GM21786 (cell line): Measurements from ENCODE around the gene DDC.
"Not testable (repeated sequence)": the region's sequence is repeated elsewhere in the genome, so short reads cannot be mapped to it uniquely, and the experiment has no call there.

Experiments
- ATAC-seq: cut with Tn5 transposase; IDR thresholded peaks from one replicate; pipeline ENCODE4 v1.9.1; 2021; ENCODE audit not compliant: unreplicated experiment

The DDC gene

GRCh38 chr7:50461695-50462094 lies 103.5 kb downstream of the DDC start:
- ATAC-seq = no peak

- not testable (repeated sequence) for ATAC-seq
Observed at GRCh38 chr7:50459183-50459582, 106.0 kb downstream of the DDC start.

GRCh38 chr7:50458651-50459050 lies 106.6 kb downstream of the DDC start:
- not testable (repeated sequence) for ATAC-seq

- no peak for ATAC-seq
Observed at GRCh38 chr7:50456371-50457123, 108.7 kb downstream of the DDC start.

- ATAC-seq = no peak
Observed at GRCh38 chr7:50455658-50456057, 109.5 kb downstream of the DDC start.

GRCh38 chr7:50454968-50455367 lies 110.2 kb downstream of the DDC start:
- ATAC-seq = no peak

- ATAC-seq = peak; percentile 5
Observed at GRCh38 chr7:50450590-50451032, 114.6 kb downstream of the DDC start.

GRCh38 chr7:50449881-50450589 lies 115.2 kb downstream of the DDC start, which contains the start of gene FIGNL1:
Gene FIGNL1 (minus strand): TSS chr7:50450350. CDS start chr7:50447287, 3,063 bp downstream.
- ATAC-seq = peak; percentile 79

GRCh38 chr7:50449501-50449880 lies 115.7 kb downstream of the DDC start:
- no peak for ATAC-seq

GRCh38 chr7:50448823-50449222 lies 116.4 kb downstream of the DDC start:
- ATAC-seq = no peak

GRCh38 chr7:50446542-50446960 lies 118.7 kb downstream of the DDC start:
- peak; percentile 37 for ATAC-seq

GRCh38 chr7:50436133-50436806 lies 128.9 kb downstream of the DDC start:
- no peak for ATAC-seq

- ATAC-seq = no peak
Observed at GRCh38 chr7:50431722-50432305, 133.4 kb downstream of the DDC start.

- ATAC-seq = no peak
Observed at GRCh38 chr7:50431316-50431715, 133.9 kb downstream of the DDC start.

- no peak for ATAC-seq
Observed at GRCh38 chr7:50428911-50429310, 136.3 kb downstream of the DDC start.

GRCh38 chr7:50427518-50427917 lies 137.7 kb downstream of the DDC start:
- ATAC-seq = no peak

GRCh38 chr7:50426280-50427045 lies 138.7 kb downstream of the DDC start:
- ATAC-seq = no peak

GRCh38 chr7:50425318-50425717 lies 139.9 kb downstream of the DDC start:
- no peak for ATAC-seq

GRCh38 chr7:50423860-50424259 lies 141.3 kb downstream of the DDC start:
- no peak for ATAC-seq

- no peak for ATAC-seq
Observed at GRCh38 chr7:50422858-50423257, 142.3 kb downstream of the DDC start.

GRCh38 chr7:50421043-50421442 lies 144.2 kb downstream of the DDC start:
- no peak for ATAC-seq
